ENCODE results near the gene ZBTB7C. TPM values are rescaled to one million over a fixed set of nuclear protein-coding genes. Genes with fewer than 3 reads are reported as not detected.
A peak's percentile ranks its signal among the peaks of the same experiment; 100 is the strongest.

The ZBTB7C gene
- polyA plus RNA-seq, 1 of the 3 experiments (the other 2 are of a cell fraction) = 0.05 TPM

GRCh38 chr18:48121752-48122151, 287.4 kb downstream of the ZBTB7C start:
- H2AFZ ChIP-seq (ENCODE audit: low read depth) = no peak overlapping the region
- H3K4me1 ChIP-seq (ENCODE audit: control insufficient read depth in 1 of 2, insufficient read depth in 2 of 2, low read depth in 1 of 2, low read length in 1 of 2) = peaks cover 0 to 57% of the 10 kb centered on the region in 2 experiments; a peak in 2 of 4 replicates
- no peaks in the 10 kb centered on the region for H3K79me2 ChIP-seq (ENCODE audit: insufficient read depth)
- H3K27ac ChIP-seq (ENCODE audit: low read depth in 2 of 2, low read length in 1 of 2) = peak overlapping the region in 1 of 2 experiments; percentile 64; a peak in 1 of 4 replicates
- CTCF ChIA-PET = interaction anchor here (1.2 kb wide), 1 partner anchor 91 kb away, joined by 3 read pairs; no protein-coding TSS in a partner anchor
- H3K9me3 ChIP-seq = no peaks in the 10 kb centered on the region
- no peak overlapping the region for H3K4me3 ChIP-seq (ENCODE audit: low read depth in 2 of 2, low read length in 1 of 2)
- H3K4me2 ChIP-seq = no peak overlapping the region
- no peaks in the 10 kb centered on the region for H4K20me1 ChIP-seq (ENCODE audit: insufficient read depth)
- H3K9ac ChIP-seq = no peak overlapping the region
- DNase-seq = no peak
- no peaks in the 10 kb centered on the region for H3K36me3 ChIP-seq (replicated peaks in 1 of 2; ENCODE audit: control insufficient read depth in 1 of 2, insufficient read depth in 2 of 2, low read length in 1 of 2)
- POLR2A ChIA-PET = interaction anchor here (2.6 kb wide), 1 partner anchor 14 kb away, joined by 6 read pairs; no protein-coding TSS in a partner anchor
- H3K27me3 ChIP-seq (ENCODE audit: insufficient read depth) = no peaks in the 10 kb centered on the region; the same call in 1 of the 2 replicates
- H3K9me2 ChIP-seq = no peaks in the 10 kb centered on the region
- H3F3A ChIP-seq (replicated peaks; ENCODE audit: insufficient read depth) = no peaks in the 10 kb centered on the region
- TF ChIP-seq CHD2 (IDR thresholded peaks at IDR 0.05; ENCODE audit: low read length, partially characterized antibody) (no peak), REST (IDR thresholded peaks at IDR 0.05; ENCODE audit: low read depth, low read length) (no peak), PBX3 (IDR thresholded peaks at IDR 0.05) (no peak), NRF1 (IDR thresholded peaks at IDR 0.05; ENCODE audit: low read depth, low read length) (no peak), POLR2AphosphoS5 (IDR thresholded peaks at IDR 0.05; ENCODE audit: low read depth, low read length) (no peak)
- 56% methylated on average over 3 of the region's 3 CpGs for WGBS (ENCODE audit: low lambda C conversion rate)

- no peak overlapping the region for H3K27ac ChIP-seq (ENCODE audit: low read depth in 2 of 2, low read length in 1 of 2)
- H2AFZ ChIP-seq (ENCODE audit: low read depth) = no peak overlapping the region
- no peak for DNase-seq
- no peaks in the 10 kb centered on the region for H3F3A ChIP-seq (replicated peaks; ENCODE audit: insufficient read depth)
- 85% methylated on average over 5 of the region's 5 CpGs for WGBS (ENCODE audit: low lambda C conversion rate)
- H3K79me2 ChIP-seq (ENCODE audit: insufficient read depth) = no peaks in the 10 kb centered on the region
- H4K20me1 ChIP-seq (ENCODE audit: insufficient read depth) = no peaks in the 10 kb centered on the region
- H3K9ac ChIP-seq = no peak overlapping the region
- ChIA-PET CTCF (interaction anchor here (1.1 kb wide), 1 partner anchor 11 kb away, joined by 4 read pairs; no protein-coding TSS in a partner anchor), POLR2A (no interaction called here)
- H3K27me3 ChIP-seq (ENCODE audit: insufficient read depth) = no peaks in the 10 kb centered on the region; the same call in 1 of the 2 replicates
- no peaks in the 10 kb centered on the region for H3K36me3 ChIP-seq (replicated peaks in 1 of 2; ENCODE audit: control insufficient read depth in 1 of 2, insufficient read depth in 2 of 2, low read length in 1 of 2)
- no peak overlapping the region for H3K4me2 ChIP-seq
- H3K4me3 ChIP-seq (ENCODE audit: low read depth in 2 of 2, low read length in 1 of 2) = no peak overlapping the region
- no peaks in the 10 kb centered on the region for H3K9me2 ChIP-seq
- H3K9me3 ChIP-seq = no peaks in the 10 kb centered on the region
- peaks cover 0 to 39% of the 10 kb centered on the region in 2 experiments; a peak in 2 of 4 replicates for H3K4me1 ChIP-seq (ENCODE audit: control insufficient read depth in 1 of 2, insufficient read depth in 2 of 2, low read depth in 1 of 2, low read length in 1 of 2)
- no peak for TF ChIP-seq USF1 (IDR thresholded peaks at IDR 0.05; ENCODE audit: borderline replicate concordance, low read depth)
- TF ChIP-seq GABPA (IDR thresholded peaks at IDR 0.05; ENCODE audit: low read depth) = no peak
- no peak for TF ChIP-seq PBX3 (IDR thresholded peaks at IDR 0.05)
- no peak for TF ChIP-seq RFX5 (IDR thresholded peaks at IDR 0.05; ENCODE audit: low read length)
- no peak for TF ChIP-seq RXRA (IDR thresholded peaks at IDR 0.05; ENCODE audit: borderline replicate concordance, low read depth)
- TF ChIP-seq IRF3 (IDR thresholded peaks at IDR 0.05; ENCODE audit: low read depth, low read length) = no peak
- TF ChIP-seq JUND (IDR thresholded peaks at IDR 0.05) = no peak
- no peak for TF ChIP-seq SIN3A (IDR thresholded peaks at IDR 0.05; ENCODE audit: borderline replicate concordance, low read depth, low read length)
- no peak for TF ChIP-seq YY1 (IDR thresholded peaks at IDR 0.05; ENCODE audit: low read depth)
- no peak for TF ChIP-seq ELF1 (IDR thresholded peaks at IDR 0.05)
- TF ChIP-seq REST (IDR thresholded peaks at IDR 0.05; ENCODE audit: low read depth, low read length) = no peak
- TF ChIP-seq FOSL2 (IDR thresholded peaks at IDR 0.05; ENCODE audit: borderline replicate concordance, low read depth) = no peak
Observed at GRCh38 chr18:48119204-48119603, 290.0 kb downstream of the ZBTB7C start.

Measured in SK-N-SH (cell line).